ENCODE results near the gene SNX13.

- TF ChIP-seq CTCF (IDR thresholded peaks at IDR 0.05): no peak
- no peak for TF ChIP-seq EZH2 (IDR thresholded peaks at IDR 0.05; ENCODE audit: borderline replicate concordance, insufficient read depth, low read depth, low read length, poor library complexity, severe bottlenecking)
Observed at GRCh38 chr7:17898111-17898510, 42.2 kb downstream of the SNX13 start.
